HepG2 (cell line): Measurements from ENCODE around the gene ACSL3. TPM values are rescaled to one million over a fixed set of nuclear protein-coding genes. Genes with fewer than 3 reads are reported as not detected.

Source experiments
- ARID4A ChIP-seq: sonication (generic); formaldehyde crosslinking; IDR thresholded peaks from 2 replicates; pipeline ENCODE4 v1.5.0; 2020; ENCODE audit warnings: mild to moderate bottlenecking, missing genetic modification reagents, borderline replicate concordance
- ESRRA ChIP-seq: sonication (generic); formaldehyde crosslinking; IDR thresholded peaks from 2 replicates; pipeline ENCODE4 v1.5.1; 2020; ENCODE audit warnings: mild to moderate bottlenecking, low read depth, missing genetic modification reagents
- FOXP4 ChIP-seq: sonication (generic); formaldehyde crosslinking; IDR thresholded peaks from 2 replicates; pipeline ENCODE4 v1.4.0; 2020; ENCODE audit warnings: missing genetic modification reagents
- IRF9 ChIP-seq: sonication (generic); formaldehyde crosslinking; IDR thresholded peaks from 2 replicates; pipeline ENCODE4 v1.8.0; 2022; ENCODE audit warnings: missing genetic modification reagents, mild to moderate bottlenecking, borderline replicate concordance
- ISL2 ChIP-seq: sonication (generic); formaldehyde crosslinking; IDR thresholded peaks from 2 replicates; pipeline ENCODE4 v1.5.0; 2020; ENCODE audit warnings: missing genetic modification reagents
- KDM5B ChIP-seq: sonication (generic); formaldehyde crosslinking; IDR thresholded peaks from 2 replicates; pipeline ENCODE4 v1.4.0; 2020; ENCODE audit warnings: missing genetic modification reagents, mild to moderate bottlenecking, borderline replicate concordance
- MYNN ChIP-seq: sonication (generic); formaldehyde crosslinking; IDR thresholded peaks from 2 replicates; pipeline ENCODE4 v1.4.0; 2020; ENCODE audit warnings: mild to moderate bottlenecking, low read depth, missing genetic modification reagents
- NR2F2 ChIP-seq: IDR thresholded peaks from 2 replicates; pipeline ENCODE4 v1.6.1; 2012; ENCODE audit warnings: low read depth, inconsistent platforms, borderline replicate concordance
- RBFOX2 ChIP-seq: fragments of 200-400 bp; formaldehyde crosslinking; IDR thresholded peaks from 2 replicates; pipeline ENCODE4 v1.6.1; 2017; ENCODE audit warnings: low read depth, mild to moderate bottlenecking, low read length
- RBM22 ChIP-seq: fragments of 200-400 bp; formaldehyde crosslinking; optimal IDR thresholded peaks from 2 replicates; pipeline ENCODE3; 2017; ENCODE audit warnings: mild to moderate bottlenecking, low read length, moderate library complexity
- RNF2 ChIP-seq: fragments of 450-650 bp; conservative IDR thresholded peaks from 2 replicates; pipeline ENCODE4 v1.6.1; 2016; ENCODE audit warnings: low read depth
- ZBTB21 ChIP-seq: sonication (generic); formaldehyde crosslinking; IDR thresholded peaks from 2 replicates; pipeline ENCODE4 v1.4.0; 2020; ENCODE audit warnings: missing genetic modification reagents
- ZNF3 ChIP-seq: IDR thresholded peaks from 2 replicates; pipeline ENCODE4 v1.7.0; 2017; ENCODE audit warnings: inconsistent platforms
- ZNF317 ChIP-seq: sonication (generic); formaldehyde crosslinking; IDR thresholded peaks from 2 replicates; pipeline ENCODE4 v1.5.0; 2020; ENCODE audit warnings: mild to moderate bottlenecking, missing genetic modification reagents
- ZNF609 ChIP-seq: sonication (generic); formaldehyde crosslinking; IDR thresholded peaks from 2 replicates; pipeline ENCODE4 v1.4.0; 2020; ENCODE audit warnings: mild to moderate bottlenecking, missing genetic modification reagents, borderline replicate concordance
- polyA plus RNA-seq, 8 experiments: library from polyadenylated mRNA; depleted of rRNA in 3 of 8; stranded (reverse) in 7 of 8; unstranded in 1 of 8; fragments of >200 nt; fragmentation: Illumina TruSeq in 4 of 8; extraction: Trizol in 4 of 8; gene quantifications; 2 replicates each; pipeline versions ENCODE4 v1.2.1 to v1.2.3, GENCODE V29; 2011 to 2016; ENCODE audit warnings: low read depth in 4 of 8, missing spikeins in 1 of 8, mixed read lengths in 1 of 8; ENCODE audit not compliant: insufficient read depth in 1 of 8
- total RNA-seq, 5 experiments: library from RNA; depleted of rRNA; stranded (reverse); fragments of >200 nt; fragmentation: Illumina TruSeq; extraction: Trizol; gene quantifications; 2 replicates each; pipeline ENCODE4 v1.2.3, GENCODE V29; 2016; ENCODE audit warnings: low read depth in 1 of 5

Gene ACSL3
- total and polyA plus RNA-seq, 2 of the 13 experiments (the other 11 are each of a cell fraction or from before 2014, with no cell fraction given) = 305 to 365 TPM

GRCh38 chr2:222878301-222878876, 17.6 kb downstream of the ACSL3 start (continued):
- TF ChIP-seq ARID4A (CRISPR knock-in tag) (peak; percentile 24; the same call in 1 of the 2 replicates), MYNN (no peak), FOXP4 (CRISPR knock-in tag) (peak; percentile 88), ZNF609 (CRISPR knock-in tag) (peak; percentile 61; the same call in 1 of the 2 replicates), ISL2 (CRISPR knock-in tag) (peak; percentile 39; the same call in 1 of the 2 replicates), RBM22 (peak; percentile 91), RBFOX2 (no peak), ZNF317 (CRISPR knock-in tag) (no peak), NR2F2 (peak; percentile 39; the same call in 1 of the 2 replicates), KDM5B (CRISPR knock-in tag) (no peak), ESRRA (no peak), ZNF3 (no peak), RNF2 (no peak), ZBTB21 (CRISPR knock-in tag) (no peak), IRF9 (CRISPR knock-in tag) (no peak)
